Spleen (tissue), 7 donors: ENCODE measurements around the gene KIFC3.

Source experiments
- CTCF ChIP-seq, 11 experiments: fragments of 200-600 bp in 7 of 11; fragments of 450-650 bp in 4 of 11; sonication (generic) in 4 of 11; IDR thresholded peaks in 8 of 11; conservative IDR thresholded peaks in 3 of 11; 1 replicate in 7 of 11; 2 replicates in 4 of 11; pipeline versions ENCODE4 v1.4.0 to v1.8.0; 2016 to 2021; ENCODE audit warnings: antibody characterized with exemption in 11 of 11, inconsistent platforms in 4 of 11, mild to moderate bottlenecking in 1 of 11
- POLR2A ChIP-seq, 3 donors: fragments of 450-650 bp; IDR thresholded peaks; one replicate each; pipeline ENCODE4 v1.5.1; 2017; ENCODE audit warnings: antibody characterized with exemption in 3 of 3, mild to moderate bottlenecking in 1 of 3
- donor health status: DM: no; HTN: no; CAD: no; lungs with moderate emphysema.
- donor health status: DM: no; HTN: no; CAD: no.
- donor health status: DM: no; HTN: no; CAD: no.

- TF ChIP-seq CTCF (IDR thresholded peaks at IDR 0.05 in 8 of 11, conservative IDR thresholded peaks at IDR 0.05 in 3 of 11) (no peak), POLR2A (IDR thresholded peaks at IDR 0.05) (no peak)
Observed at GRCh38 chr16:57763285-57764005, 38.8 kb downstream of the KIFC3 start.
